ENCODE measurements around the gene TRIM63.

- TF ChIP-seq, protein P1, sequence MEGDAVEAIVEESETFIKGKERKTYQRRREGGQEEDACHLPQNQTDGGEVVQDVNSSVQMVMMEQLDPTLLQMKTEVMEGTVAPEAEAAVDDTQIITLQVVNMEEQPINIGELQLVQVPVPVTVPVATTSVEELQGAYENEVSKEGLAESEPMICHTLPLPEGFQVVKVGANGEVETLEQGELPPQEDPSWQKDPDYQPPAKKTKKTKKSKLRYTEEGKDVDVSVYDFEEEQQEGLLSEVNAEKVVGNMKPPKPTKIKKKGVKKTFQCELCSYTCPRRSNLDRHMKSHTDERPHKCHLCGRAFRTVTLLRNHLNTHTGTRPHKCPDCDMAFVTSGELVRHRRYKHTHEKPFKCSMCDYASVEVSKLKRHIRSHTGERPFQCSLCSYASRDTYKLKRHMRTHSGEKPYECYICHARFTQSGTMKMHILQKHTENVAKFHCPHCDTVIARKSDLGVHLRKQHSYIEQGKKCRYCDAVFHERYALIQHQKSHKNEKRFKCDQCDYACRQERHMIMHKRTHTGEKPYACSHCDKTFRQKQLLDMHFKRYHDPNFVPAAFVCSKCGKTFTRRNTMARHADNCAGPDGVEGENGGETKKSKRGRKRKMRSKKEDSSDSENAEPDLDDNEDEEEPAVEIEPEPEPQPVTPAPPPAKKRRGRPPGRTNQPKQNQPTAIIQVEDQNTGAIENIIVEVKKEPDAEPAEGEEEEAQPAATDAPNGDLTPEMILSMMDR (IDR thresholded peaks at IDR 0.05) = no peak
- TF ChIP-seq POLR2A (IDR thresholded peaks at IDR 0.05) = no peak
Measured at GRCh38 chr1:26037904-26038303, 29.5 kb downstream of the TRIM63 start.

All from body of pancreas (tissue), 4 donors.